Activated B cell treated with CpG ODN at 0.5 μM for 24 hours (primary cell): Measurements from ENCODE around the gene KLKB1. TPM values are rescaled to one million over a fixed set of nuclear protein-coding genes. Genes with fewer than 3 reads are reported as not detected.

Source experiments
- ATAC-seq: fragments of 200-7000 bp; cut with Tn5 transposase; one replicate; pipeline ENCODE4 v1.10.0; 2021; ENCODE audit warnings: low read depth, mild to moderate bottlenecking, moderate library complexity
- CTCF ChIA-PET: fragments of 350-600 bp; sonication (Branson Sonifier 250); formaldehyde crosslinking; loops from one replicate; lab custom pipeline; 2021; ENCODE audit warnings: antibody characterized with exemption; lab: Charles Lee
- POLR2A ChIA-PET: fragments of 350-600 bp; sonication (Branson Sonifier 250); formaldehyde crosslinking; loops from one replicate; lab custom pipeline; 2021; ENCODE audit warnings: antibody characterized with exemption; lab: Charles Lee
- DNase-seq: peaks from one replicate; pipeline ENCODE4 v3.0.0; 2022
- H3K27ac Mint-ChIP-seq: one replicate; pipeline ENCODE4 v1.8.0; 2020; ENCODE audit warnings: mixed read lengths
- H3K27me3 Mint-ChIP-seq: one replicate; pipeline ENCODE4 v1.8.0; 2021; ENCODE audit warnings: mixed read lengths
- H3K36me3 Mint-ChIP-seq: one replicate; pipeline ENCODE4 v1.8.0; 2021; ENCODE audit warnings: low read depth, mixed read lengths
- H3K4me1 Mint-ChIP-seq: one replicate; pipeline ENCODE4 v1.8.0; 2021; ENCODE audit warnings: mixed read lengths
- H3K4me3 Mint-ChIP-seq: one replicate; pipeline ENCODE4 v1.8.0; 2020; ENCODE audit warnings: mild to moderate bottlenecking, mixed read lengths
- H3K9me3 Mint-ChIP-seq: one replicate; pipeline ENCODE4 v1.8.0; 2020; ENCODE audit warnings: mixed read lengths
- CTCF ChIP-seq: fragments of 200-600 bp; IDR thresholded peaks from one replicate; pipeline ENCODE4 v1.8.0; 2022; ENCODE audit warnings: antibody characterized with exemption, mild to moderate bottlenecking
- intact Hi-C: fragments of 100-400 bp; cut with micrococcal nuclease; formaldehyde crosslinking; loops from one replicate; pipeline ENCODE4 v1.15.1; 2024
- total RNA-seq: library from RNA; stranded (reverse); gene quantifications from 2 replicates; pipeline ENCODE4 v1.2.3, GENCODE V29; 2022

The KLKB1 gene
- total RNA-seq, 1 donor from 2014 or later, result 0.16 TPM

- POLR2A ChIA-PET, result interaction anchor here (0.5 to 1.5 kb wide), 6 partner anchors 11 to 123 kb away, joined by 3 to 4 read pairs (median 4); partner anchors contain the start of gene TLR3
- intact Hi-C loops, result loop anchor here (1.0 to 5.0 kb wide), 7 partner anchors 10 to 1049 kb away; partner anchors contain the start of genes CCDC110, SLC25A4 and UFSP2
- ATAC-seq, result peak; percentile 86
Measured at GRCh38 chr4:186191200-186192065, 35.9 kb upstream of the KLKB1 start, which contains the start of gene CYP4V2. Gene CYP4V2 (plus strand): TSS chr4:186191567. CDS start chr4:186191824, 257 bp downstream.

GRCh38 chr4:186192066-186192612, 35.2 kb upstream of the KLKB1 start:
- peak overlapping the region; percentile 88 for H3K27ac Mint-ChIP-seq
- H3K27me3 Mint-ChIP-seq, result no peaks in the 10 kb centered on the region
- H3K4me1 Mint-ChIP-seq, result peaks cover 26% of the 10 kb centered on the region
- no peak for ATAC-seq
- TF ChIP-seq CTCF, result no peak
- peak overlapping the region; percentile 90 for H3K4me3 Mint-ChIP-seq
- ChIA-PET CTCF (interaction anchor here (0.6 to 1.2 kb wide), 2 partner anchors 10 to 16 kb away, joined by 3 read pairs; no protein-coding TSS in a partner anchor), POLR2A (interaction anchor here (0.5 to 1.5 kb wide), 3 partner anchors 10 to 123 kb away, joined by 3 to 4 read pairs (median 4); partner anchors contain the start of gene TLR3)
- no peaks in the 10 kb centered on the region for H3K9me3 Mint-ChIP-seq
- peaks cover 11% of the 10 kb centered on the region for H3K36me3 Mint-ChIP-seq
- intact Hi-C loops, result loop anchor here (1.0 to 5.0 kb wide), 3 partner anchors 9 to 1050 kb away; partner anchors contain the start of genes SLC25A4 and UFSP2
- DNase-seq, result no peak

More at GRCh38 chr4:186191200-186192065, 35.9 kb upstream of the KLKB1 start, which contains the start of gene CYP4V2:
- H3K4me1 Mint-ChIP-seq, result peaks cover 26% of the 10 kb centered on the region
- TF ChIP-seq CTCF, result no peak
- peak within 1 kb of the TSS; percentile 90 for H3K4me3 Mint-ChIP-seq
- peaks cover 2% of the 10 kb centered on the region for H3K27me3 Mint-ChIP-seq
- CTCF ChIA-PET, result interaction anchor here (0.6 kb wide), 1 partner anchor 55 kb away, joined by 3 read pairs; no protein-coding TSS in a partner anchor
- peak within 1 kb of the TSS; percentile 88 for H3K27ac Mint-ChIP-seq
- H3K36me3 Mint-ChIP-seq, result peaks cover 6% of the 10 kb centered on the region
- DNase-seq, result peak; percentile 84
- no peaks in the 10 kb centered on the region for H3K9me3 Mint-ChIP-seq

- DNase-seq (no peak), ATAC-seq (no peak)
- no peak for TF ChIP-seq CTCF
- ChIA-PET POLR2A (interaction anchor here (1.0 kb wide), 1 partner anchor 8 kb away, joined by 3 read pairs; no protein-coding TSS in a partner anchor), CTCF (no interaction called here)
- H3K36me3 Mint-ChIP-seq, result peaks cover 12% of the 10 kb centered on the region
- H3K4me3 Mint-ChIP-seq, result no peak overlapping the region
- no peaks in the 10 kb centered on the region for H3K9me3 Mint-ChIP-seq
- no peak overlapping the region for H3K27ac Mint-ChIP-seq
- H3K4me1 Mint-ChIP-seq, result peaks cover 26% of the 10 kb centered on the region
- no peaks in the 10 kb centered on the region for H3K27me3 Mint-ChIP-seq
- intact Hi-C loops, result loop anchor here (5.0 kb wide), 2 partner anchors 767 to 1052 kb away; partner anchors contain the start of genes SLC25A4 and UFSP2
Measured at GRCh38 chr4:186193851-186194250, 33.5 kb upstream of the KLKB1 start.

- ATAC-seq (no peak), DNase-seq (no peak)
- Mint-ChIP-seq H3K27me3 (no peaks in the 10 kb centered on the region), H3K27ac (no peak overlapping the region), H3K36me3 (peaks cover 12% of the 10 kb centered on the region), H3K9me3 (no peaks in the 10 kb centered on the region), H3K4me1 (peaks cover 9% of the 10 kb centered on the region), H3K4me3 (no peak overlapping the region)
- POLR2A ChIA-PET, result no interaction called here
- intact Hi-C loops, result no loop called here
- no peak for TF ChIP-seq CTCF
- CTCF ChIA-PET, result no interaction called here
Measured at GRCh38 chr4:186196063-186196462, 31.2 kb upstream of the KLKB1 start.
